NCI-H2081 (cell line): ENCODE data around the gene SCAND1.
"Not testable (repeated sequence)": the region's sequence is repeated elsewhere in the genome, so short reads cannot be mapped to it uniquely, and the experiment has no call there.

ENCODE experiments used
- DNase-seq, 2 experiments: peaks; one replicate each; lab custom pipeline; 2025; lab: John Stamatoyannopoulos, UW

The SCAND1 gene

GRCh38 chr20:35954200-35954906, at the start of gene SCAND1:
Gene SCAND1, minus strand, starts transcription at chr20:35954502. Its CDS starts 218 bp downstream, at chr20:35954284.
- DNase-seq: peak; percentile 97

- DNase-seq: no peak
Observed at GRCh38 chr20:36004045-36004444, 49.7 kb upstream of the SCAND1 start.

- DNase-seq: no peak
Observed at GRCh38 chr20:36002855-36003254, 48.6 kb upstream of the SCAND1 start.

GRCh38 chr20:36001331-36001730, 47.0 kb upstream of the SCAND1 start:
- not testable (repeated sequence) for DNase-seq

GRCh38 chr20:35996492-35996891, 42.2 kb upstream of the SCAND1 start:
- not testable (repeated sequence) for DNase-seq

GRCh38 chr20:35994994-35995453, 40.7 kb upstream of the SCAND1 start:
- DNase-seq: peak; percentile 68 to 69

- DNase-seq: peak; percentile 61 to 66
Observed at GRCh38 chr20:35992713-35993335, 38.5 kb upstream of the SCAND1 start.

- DNase-seq: no peak
Observed at GRCh38 chr20:35991142-35991771, 37.0 kb upstream of the SCAND1 start.

- DNase-seq: no peak
Observed at GRCh38 chr20:35988910-35989463, 34.7 kb upstream of the SCAND1 start.

- DNase-seq: peak in 1 of 2 experiments; percentile 30
Observed at GRCh38 chr20:35985806-35986205, 31.5 kb upstream of the SCAND1 start.

GRCh38 chr20:35984382-35984781, 30.1 kb upstream of the SCAND1 start:
- DNase-seq: no peak

- DNase-seq: no peak
Observed at GRCh38 chr20:35981969-35982368, 27.7 kb upstream of the SCAND1 start.

GRCh38 chr20:35979544-35979943, 25.2 kb upstream of the SCAND1 start:
- DNase-seq: no peak

- no peak for DNase-seq
Observed at GRCh38 chr20:35978041-35978513, 23.8 kb upstream of the SCAND1 start.

GRCh38 chr20:35975576-35976373, 21.5 kb upstream of the SCAND1 start:
- DNase-seq: no peak

GRCh38 chr20:35974256-35974655, 20.0 kb upstream of the SCAND1 start:
- no peak for DNase-seq

- DNase-seq: peak; percentile 33 to 54
Observed at GRCh38 chr20:35972462-35972861, 18.2 kb upstream of the SCAND1 start.

GRCh38 chr20:35971981-35972380, 17.7 kb upstream of the SCAND1 start:
- no peak for DNase-seq

- no peak for DNase-seq
Observed at GRCh38 chr20:35968930-35969329, 14.6 kb upstream of the SCAND1 start.

- DNase-seq: no peak
Observed at GRCh38 chr20:35967979-35968640, 13.8 kb upstream of the SCAND1 start, which contains the start of gene CNBD2. Gene CNBD2, plus strand, starts transcription at chr20:35968590. Its CDS starts 173 bp downstream, at chr20:35968763.

GRCh38 chr20:35963878-35964277, 9.6 kb upstream of the SCAND1 start:
- DNase-seq: no peak
